HFFc6 (cell line): ENCODE data around the gene MARCO. TPM values are rescaled to one million over a fixed set of nuclear protein-coding genes. Genes with fewer than 3 reads are reported as not detected.
"Not testable (repeated sequence)": the region's sequence is repeated elsewhere in the genome, so short reads cannot be mapped to it uniquely, and the experiment has no call there.

Experiments
- DNase-seq: peaks from one replicate; pipeline ENCODE4 v3.0.0-alpha.2; 2018
- H3K27ac Mint-ChIP-seq: 2 replicates; pipeline ENCODE4 v1.8.0; 2020; ENCODE audit warnings: mild to moderate bottlenecking, mixed read lengths
- H3K27me3 Mint-ChIP-seq: 2 replicates; pipeline ENCODE4 v1.8.0; 2021; ENCODE audit warnings: mild to moderate bottlenecking, moderate library complexity, mixed read lengths; ENCODE audit not compliant: insufficient read depth
- H3K36me3 Mint-ChIP-seq: 2 replicates; pipeline ENCODE4 v1.8.0; 2021; ENCODE audit warnings: low read depth, mixed read lengths
- H3K4me1 Mint-ChIP-seq: 2 replicates; pipeline ENCODE4 v1.8.0; 2020; ENCODE audit warnings: low read depth, mixed read lengths
- H3K4me3 Mint-ChIP-seq: 2 replicates; pipeline ENCODE4 v1.8.0; 2020; ENCODE audit warnings: mild to moderate bottlenecking, moderate library complexity, mixed read lengths
- H3K9me3 Mint-ChIP-seq: 2 replicates; pipeline ENCODE4 v1.8.0; 2020; ENCODE audit warnings: mild to moderate bottlenecking, mixed read lengths
- total RNA-seq, 6 experiments: library from RNA; stranded (reverse); fragmentation: NEBNext Ultra II Directional; extraction: Animal tissue kit (Norgen Biotek cat#: 25700); gene quantifications; 2 replicates in 1 of 6; 3 replicates in 5 of 6; pipeline ENCODE4 v1.2.3, GENCODE V29; 2021
- TF ChIP-seq, protein P1 (sequence below): fragments of 200-600 bp; sonication (generic); IDR thresholded peaks from 2 replicates; pipeline ENCODE4 v1.5.0; 2021; ENCODE audit warnings: antibody characterized with exemption, mild to moderate bottlenecking

MARCO gene
- total RNA-seq, 6 experiments from 2014 or later = not detected

- no peak for DNase-seq
- H3K36me3 Mint-ChIP-seq = no peaks in the 10 kb centered on the region
- peaks cover 3% of the 10 kb centered on the region for H3K27me3 Mint-ChIP-seq
- no peaks in the 10 kb centered on the region for H3K4me1 Mint-ChIP-seq
- H3K4me3 Mint-ChIP-seq = no peak overlapping the region
- no peaks in the 10 kb centered on the region for H3K9me3 Mint-ChIP-seq
- H3K27ac Mint-ChIP-seq = no peak overlapping the region
- TF ChIP-seq, protein P1, sequence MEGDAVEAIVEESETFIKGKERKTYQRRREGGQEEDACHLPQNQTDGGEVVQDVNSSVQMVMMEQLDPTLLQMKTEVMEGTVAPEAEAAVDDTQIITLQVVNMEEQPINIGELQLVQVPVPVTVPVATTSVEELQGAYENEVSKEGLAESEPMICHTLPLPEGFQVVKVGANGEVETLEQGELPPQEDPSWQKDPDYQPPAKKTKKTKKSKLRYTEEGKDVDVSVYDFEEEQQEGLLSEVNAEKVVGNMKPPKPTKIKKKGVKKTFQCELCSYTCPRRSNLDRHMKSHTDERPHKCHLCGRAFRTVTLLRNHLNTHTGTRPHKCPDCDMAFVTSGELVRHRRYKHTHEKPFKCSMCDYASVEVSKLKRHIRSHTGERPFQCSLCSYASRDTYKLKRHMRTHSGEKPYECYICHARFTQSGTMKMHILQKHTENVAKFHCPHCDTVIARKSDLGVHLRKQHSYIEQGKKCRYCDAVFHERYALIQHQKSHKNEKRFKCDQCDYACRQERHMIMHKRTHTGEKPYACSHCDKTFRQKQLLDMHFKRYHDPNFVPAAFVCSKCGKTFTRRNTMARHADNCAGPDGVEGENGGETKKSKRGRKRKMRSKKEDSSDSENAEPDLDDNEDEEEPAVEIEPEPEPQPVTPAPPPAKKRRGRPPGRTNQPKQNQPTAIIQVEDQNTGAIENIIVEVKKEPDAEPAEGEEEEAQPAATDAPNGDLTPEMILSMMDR = no peak
These were observed 52.2 kb downstream of the MARCO start for GRCh38 chr2:118994172-118994700.

GRCh38 chr2:118994778-118995177, 52.8 kb downstream of the MARCO start:
- TF ChIP-seq, protein P1 = no peak
- Mint-ChIP-seq H3K4me3 (no peak overlapping the region), H3K27me3 (peaks cover 3% of the 10 kb centered on the region), H3K36me3 (no peaks in the 10 kb centered on the region), H3K27ac (no peak overlapping the region), H3K4me1 (no peaks in the 10 kb centered on the region), H3K9me3 (no peaks in the 10 kb centered on the region)
- DNase-seq = no peak

GRCh38 chr2:119003856-119004255, 61.9 kb downstream of the MARCO start:
- H3K9me3 Mint-ChIP-seq, H3K4me1 Mint-ChIP-seq, H3K27ac Mint-ChIP-seq, H3K27me3 Mint-ChIP-seq, H3K4me3 Mint-ChIP-seq, H3K36me3 Mint-ChIP-seq, DNase-seq: not testable (repeated sequence)

DNA sequence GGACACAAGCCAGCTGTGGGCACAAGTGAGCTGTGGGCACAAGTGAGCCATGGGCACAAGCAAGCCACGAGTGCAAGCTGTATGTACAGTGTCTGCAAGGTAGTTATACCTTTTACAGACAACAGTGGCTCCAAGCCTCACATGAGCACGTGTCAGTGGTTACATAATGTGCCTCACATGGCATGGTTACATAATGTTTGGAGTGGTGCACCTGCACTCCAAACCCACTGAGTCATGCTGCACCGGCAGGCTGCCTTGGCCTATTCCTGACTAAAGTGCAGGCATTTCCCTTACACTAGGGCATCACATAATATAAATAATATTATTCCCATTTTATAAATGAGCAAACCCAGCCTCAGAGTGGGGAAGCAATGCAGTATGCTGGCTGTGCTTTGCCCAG, 62.6 kb downstream of the MARCO start:
- Mint-ChIP-seq H3K27ac (no peak overlapping the region), H3K4me1 (no peaks in the 10 kb centered on the region), H3K36me3 (no peaks in the 10 kb centered on the region), H3K27me3 (peaks cover 7% of the 10 kb centered on the region), H3K4me3 (no peak overlapping the region), H3K9me3 (no peaks in the 10 kb centered on the region; the same call in 1 of the 2 replicates)
- TF ChIP-seq, protein P1 = no peak
- no peak for DNase-seq

GRCh38 chr2:119005051-119005450, 63.1 kb downstream of the MARCO start:
- H3K4me3 Mint-ChIP-seq = no peak overlapping the region
- peaks cover 7% of the 10 kb centered on the region for H3K27me3 Mint-ChIP-seq
- DNase-seq = no peak

DNA sequence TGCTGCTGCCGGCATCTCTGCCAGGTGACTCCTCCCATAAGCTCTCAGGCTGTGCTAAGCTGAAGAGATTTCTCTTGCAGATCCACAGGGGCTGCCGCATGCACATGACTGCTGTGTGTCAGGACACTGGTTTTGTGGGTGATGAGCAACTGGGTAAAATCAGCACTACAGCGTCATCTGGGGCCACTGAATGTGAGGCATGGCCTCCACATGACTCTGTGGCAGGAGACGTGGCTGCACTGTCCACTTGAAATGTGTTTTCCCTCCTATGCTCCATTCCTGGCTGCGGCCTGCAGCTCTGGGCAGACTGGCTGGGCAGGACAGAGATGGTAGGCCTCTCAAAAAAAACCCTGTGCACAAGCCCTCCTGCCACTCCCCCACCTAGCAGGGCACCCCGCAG, 63.6 kb downstream of the MARCO start:
- Mint-ChIP-seq H3K36me3 (no peaks in the 10 kb centered on the region), H3K27ac (no peak overlapping the region), H3K4me1 (no peaks in the 10 kb centered on the region), H3K4me3 (no peak overlapping the region), H3K27me3 (peaks cover 7% of the 10 kb centered on the region), H3K9me3 (no peaks in the 10 kb centered on the region; the same call in 1 of the 2 replicates)
- DNase-seq = no peak
- TF ChIP-seq, protein P1 = no peak

More at GRCh38 chr2:119005051-119005450, 63.1 kb downstream of the MARCO start:
- Mint-ChIP-seq H3K36me3 (no peaks in the 10 kb centered on the region), H3K9me3 (no peaks in the 10 kb centered on the region; the same call in 1 of the 2 replicates), H3K27ac (no peak overlapping the region), H3K4me1 (no peaks in the 10 kb centered on the region)
- TF ChIP-seq, protein P1 = no peak
